ENCODE results near the gene ESRP2.

ESRP2 gene

DNA sequence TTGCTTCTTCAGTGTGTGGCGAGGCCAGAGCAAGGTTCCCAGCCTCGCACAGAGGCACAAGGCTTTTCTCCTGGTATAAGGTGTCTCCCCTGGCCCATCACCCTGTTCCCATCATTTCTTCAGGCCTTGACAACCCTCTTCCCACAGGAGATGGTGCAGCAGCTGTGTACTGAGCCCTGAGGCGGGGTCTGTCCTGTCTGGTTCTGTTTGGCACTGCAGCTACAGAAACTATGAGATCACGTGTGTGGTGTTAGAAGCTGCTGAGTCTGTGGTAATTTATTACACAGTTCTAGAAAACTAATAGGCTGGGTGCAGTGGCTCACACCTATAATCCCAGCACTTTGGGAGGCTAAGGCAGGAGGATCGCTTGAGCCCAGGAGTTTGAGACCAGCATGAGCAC lies 16.5 kb upstream of the ESRP2 start:
- no peak overlapping the region for H3K27ac ChIP-seq

DNA sequence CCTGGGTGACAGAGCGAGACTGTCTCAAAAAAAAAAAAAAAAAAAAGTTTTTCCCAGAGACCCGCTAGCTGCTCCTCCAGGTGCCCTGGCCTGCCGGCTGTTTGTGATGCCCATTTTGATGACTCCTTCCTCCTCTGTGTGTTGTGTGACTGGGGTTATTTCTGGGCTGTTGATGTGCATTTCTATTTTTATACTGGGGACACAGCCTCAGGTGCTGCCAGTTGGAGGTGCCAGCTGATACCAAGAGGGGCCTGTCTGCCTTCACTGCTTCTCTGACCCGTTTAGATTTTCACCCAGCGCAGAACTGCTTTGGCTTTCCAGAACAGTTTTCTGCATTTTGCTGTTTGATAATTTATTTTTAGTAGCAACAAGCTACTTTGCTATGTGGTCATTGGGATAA lies 15.9 kb upstream of the ESRP2 start:
- H3K36me3 ChIP-seq (replicated peaks) = peaks cover 21% of the 10 kb centered on the region

More for the DNA sequence above, 16.5 kb upstream of the ESRP2 start:
- DNase-seq = no peak
- no peak overlapping the region for H3K4me3 ChIP-seq (ENCODE audit: low read depth, low read length)
- H3K36me3 ChIP-seq (replicated peaks) = peaks cover 21% of the 10 kb centered on the region
- in situ Hi-C loops (cut with HindIII; ENCODE audit: low pct_ligation_motif_present, low sequenced_read_pairs) = no loop called here
- H3K27me3 ChIP-seq (replicated peaks) = no peaks in the 10 kb centered on the region
- TF ChIP-seq, protein P1, sequence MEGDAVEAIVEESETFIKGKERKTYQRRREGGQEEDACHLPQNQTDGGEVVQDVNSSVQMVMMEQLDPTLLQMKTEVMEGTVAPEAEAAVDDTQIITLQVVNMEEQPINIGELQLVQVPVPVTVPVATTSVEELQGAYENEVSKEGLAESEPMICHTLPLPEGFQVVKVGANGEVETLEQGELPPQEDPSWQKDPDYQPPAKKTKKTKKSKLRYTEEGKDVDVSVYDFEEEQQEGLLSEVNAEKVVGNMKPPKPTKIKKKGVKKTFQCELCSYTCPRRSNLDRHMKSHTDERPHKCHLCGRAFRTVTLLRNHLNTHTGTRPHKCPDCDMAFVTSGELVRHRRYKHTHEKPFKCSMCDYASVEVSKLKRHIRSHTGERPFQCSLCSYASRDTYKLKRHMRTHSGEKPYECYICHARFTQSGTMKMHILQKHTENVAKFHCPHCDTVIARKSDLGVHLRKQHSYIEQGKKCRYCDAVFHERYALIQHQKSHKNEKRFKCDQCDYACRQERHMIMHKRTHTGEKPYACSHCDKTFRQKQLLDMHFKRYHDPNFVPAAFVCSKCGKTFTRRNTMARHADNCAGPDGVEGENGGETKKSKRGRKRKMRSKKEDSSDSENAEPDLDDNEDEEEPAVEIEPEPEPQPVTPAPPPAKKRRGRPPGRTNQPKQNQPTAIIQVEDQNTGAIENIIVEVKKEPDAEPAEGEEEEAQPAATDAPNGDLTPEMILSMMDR (IDR thresholded peaks at IDR 0.05; ENCODE audit: low read depth, low read length, missing control alignments) = no peak

DNA sequence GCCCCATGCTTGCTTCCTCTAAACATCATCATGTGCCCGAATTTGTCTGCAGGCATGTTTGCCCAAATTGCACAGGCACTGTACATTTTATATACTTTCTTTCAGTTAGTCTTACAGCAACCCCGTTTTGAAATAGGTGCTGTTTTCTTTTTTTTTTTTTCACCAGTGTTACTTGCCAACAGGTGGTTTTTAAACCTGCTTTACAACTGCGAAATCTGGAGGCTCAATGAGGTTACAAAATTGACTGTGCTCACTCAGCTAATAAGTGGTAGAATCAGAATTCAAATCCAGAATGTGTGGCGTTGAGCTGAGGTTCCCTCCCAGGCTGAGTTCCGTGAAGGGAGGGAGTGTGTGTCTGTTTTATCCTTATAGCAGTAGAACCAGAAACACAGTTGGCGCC lies 15.0 kb upstream of the ESRP2 start:
- TF ChIP-seq, protein P1 (IDR thresholded peaks at IDR 0.05; ENCODE audit: low read depth, low read length, missing control alignments) = no peak
- Histone ChIP-seq H3K36me3 (replicated peaks) (peaks cover 20% of the 10 kb centered on the region), H3K27me3 (replicated peaks) (no peaks in the 10 kb centered on the region), H3K4me3 (ENCODE audit: low read depth, low read length) (no peak overlapping the region), H3K27ac (no peak overlapping the region)
- in situ Hi-C loops (cut with HindIII; ENCODE audit: low pct_ligation_motif_present, low sequenced_read_pairs) = no loop called here
- DNase-seq = no peak

More for the DNA sequence above, 15.9 kb upstream of the ESRP2 start:
- no peak overlapping the region for H3K27ac ChIP-seq
- H3K4me3 ChIP-seq (ENCODE audit: low read depth, low read length) = no peak overlapping the region
- in situ Hi-C loops (cut with HindIII; ENCODE audit: low pct_ligation_motif_present, low sequenced_read_pairs) = no loop called here
- H3K27me3 ChIP-seq (replicated peaks) = no peaks in the 10 kb centered on the region
- no peak for DNase-seq
- TF ChIP-seq, protein P1 (IDR thresholded peaks at IDR 0.05; ENCODE audit: low read depth, low read length, missing control alignments) = no peak

DNA sequence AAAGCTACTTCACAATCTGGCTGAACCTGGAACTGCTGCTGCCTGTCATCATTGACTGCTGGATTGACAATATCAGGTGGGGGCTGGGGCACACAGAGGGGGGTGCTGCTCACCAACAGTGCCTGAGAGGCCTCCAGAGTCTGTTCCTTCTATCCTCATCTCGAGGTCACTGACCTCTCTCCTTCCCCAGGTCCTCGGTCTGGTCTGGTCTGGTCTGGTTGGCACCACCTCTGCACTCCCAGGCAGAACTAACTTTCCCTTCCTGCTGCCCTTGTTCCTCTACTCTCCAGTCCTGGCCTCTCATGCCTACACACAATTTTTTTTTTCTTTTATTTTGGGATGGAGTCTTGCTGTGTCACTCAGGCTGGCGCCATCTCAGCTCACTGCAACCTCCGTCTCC lies 13.4 kb upstream of the ESRP2 start:
- in situ Hi-C loops (cut with HindIII; ENCODE audit: low pct_ligation_motif_present, low sequenced_read_pairs) = no loop called here
- Histone ChIP-seq H3K4me3 (ENCODE audit: low read depth, low read length) (no peak overlapping the region), H3K36me3 (replicated peaks) (peaks cover 6% of the 10 kb centered on the region), H3K27me3 (replicated peaks) (no peaks in the 10 kb centered on the region), H3K27ac (no peak overlapping the region)
- no peak for DNase-seq
- TF ChIP-seq, protein P1 (IDR thresholded peaks at IDR 0.05; ENCODE audit: low read depth, low read length, missing control alignments) = no peak

DNA sequence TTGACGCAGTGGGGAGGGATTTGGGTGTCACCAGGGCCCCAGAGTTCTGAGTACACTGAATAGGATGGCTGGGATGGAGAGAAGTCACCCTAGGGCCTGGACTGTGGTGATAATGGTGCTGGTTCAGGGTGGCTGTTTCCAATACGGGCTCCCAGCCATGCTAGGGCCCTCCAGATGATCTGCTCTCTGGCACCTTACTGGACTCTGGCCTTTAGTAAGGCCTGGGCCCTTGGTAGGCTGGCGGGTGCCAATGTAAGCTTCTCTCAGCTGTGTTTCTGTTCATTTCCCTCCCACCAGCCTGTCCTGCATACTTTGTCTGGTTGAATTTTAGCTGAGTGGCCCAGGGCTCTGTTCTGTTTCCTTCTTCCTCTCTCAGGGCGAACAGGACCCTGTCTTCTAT lies 12.0 kb upstream of the ESRP2 start:
- DNase-seq = no peak
- H3K4me3 ChIP-seq (ENCODE audit: low read depth, low read length) = no peak overlapping the region
- no peak overlapping the region for H3K27ac ChIP-seq
- H3K36me3 ChIP-seq (replicated peaks) = peaks cover 5% of the 10 kb centered on the region
- TF ChIP-seq, protein P1 (IDR thresholded peaks at IDR 0.05; ENCODE audit: low read depth, low read length, missing control alignments) = no peak
- no peaks in the 10 kb centered on the region for H3K27me3 ChIP-seq (replicated peaks)
- in situ Hi-C loops (cut with HindIII; ENCODE audit: low pct_ligation_motif_present, low sequenced_read_pairs) = no loop called here

DNA sequence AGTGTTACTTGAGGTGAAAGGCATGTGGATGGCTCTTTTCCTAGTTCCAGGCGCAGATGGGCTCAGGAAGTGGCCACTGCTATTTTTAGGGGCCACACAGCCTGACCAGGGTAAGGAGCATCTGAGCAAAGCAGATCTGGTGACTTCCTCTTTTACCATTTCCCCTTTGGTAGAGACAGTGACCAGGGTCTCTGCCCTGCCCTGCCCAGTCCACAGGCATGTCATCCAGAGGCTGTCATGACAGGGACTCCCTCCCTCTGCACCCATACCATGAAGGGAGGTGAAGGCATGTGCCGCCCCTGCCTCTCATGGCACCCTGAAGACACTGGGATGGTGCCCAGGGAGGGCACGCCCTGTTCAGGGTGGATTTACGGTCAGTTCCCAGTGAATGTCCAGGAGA lies 11.5 kb upstream of the ESRP2 start:
- TF ChIP-seq, protein P1 (IDR thresholded peaks at IDR 0.05; ENCODE audit: low read depth, low read length, missing control alignments) = no peak
- Histone ChIP-seq H3K27ac (no peak overlapping the region), H3K36me3 (replicated peaks) (peaks cover 5% of the 10 kb centered on the region), H3K27me3 (replicated peaks) (no peaks in the 10 kb centered on the region), H3K4me3 (ENCODE audit: low read depth, low read length) (no peak overlapping the region)
- in situ Hi-C loops (cut with HindIII; ENCODE audit: low pct_ligation_motif_present, low sequenced_read_pairs) = no loop called here
- no peak for DNase-seq
